Natural killer cell (primary cell): ENCODE results near the gene PLXNA4. TPM values are rescaled to one million over a fixed set of nuclear protein-coding genes. Genes with fewer than 3 reads are reported as not detected.

ENCODE experiments used
- ATAC-seq, 3 donors: fragments of 150-1000 bp in 2 of 3; fragments of 200-7000 bp in 1 of 3; cut with Tn5 transposase; 1 replicate in 1 of 3; 2 replicates in 2 of 3; pipeline ENCODE4 v1.10.0; 2021; ENCODE audit warnings: mild to moderate bottlenecking in 2 of 3, moderate library complexity in 2 of 3
- DNase-seq, 2 donors: peaks; one replicate each; pipeline versions ENCODE4 v3.0.0 to v3.0.0-alpha.2; 2013 to 2021; ENCODE audit warnings: mixed read lengths in 1 of 2
- H3K27ac ChIP-seq: one replicate; pipeline ENCODE4 v1.5.1; 2013; ENCODE audit warnings: mild to moderate bottlenecking, low read length
- H3K27me3 ChIP-seq: one replicate; pipeline ENCODE4 v1.6.1; 2013; ENCODE audit warnings: low read length; ENCODE audit not compliant: control insufficient read depth, insufficient read depth
- H3K36me3 ChIP-seq: one replicate; pipeline ENCODE4 v1.6.1; 2013; ENCODE audit warnings: low read length; ENCODE audit not compliant: control insufficient read depth, insufficient read depth
- H3K4me1 ChIP-seq: one replicate; pipeline ENCODE4 v1.6.1; 2013; ENCODE audit warnings: low read length; ENCODE audit not compliant: control insufficient read depth, insufficient read depth
- H3K4me3 ChIP-seq: one replicate; pipeline ENCODE4 v1.5.1; 2013; ENCODE audit warnings: low read length
- H3K9me3 ChIP-seq: one replicate; pipeline ENCODE4 v1.6.1; 2013; ENCODE audit warnings: low read length; ENCODE audit not compliant: control insufficient read depth, insufficient read depth
- H3K27ac Mint-ChIP-seq, 2 donors: one replicate each; pipeline ENCODE4 v1.8.0; 2022; ENCODE audit warnings: mild to moderate bottlenecking in 2 of 2, mixed read lengths in 2 of 2, moderate library complexity in 1 of 2
- H3K27me3 Mint-ChIP-seq, 2 donors: one replicate each; pipeline ENCODE4 v1.8.0; 2022; ENCODE audit warnings: low read depth in 2 of 2, mixed read lengths in 2 of 2
- H3K36me3 Mint-ChIP-seq: one replicate; pipeline ENCODE4 v1.8.0; 2022; ENCODE audit warnings: mixed read lengths
- H3K4me1 Mint-ChIP-seq, 2 donors: one replicate each; pipeline ENCODE4 v1.8.0; 2022; ENCODE audit warnings: mixed read lengths in 2 of 2
- H3K4me3 Mint-ChIP-seq: one replicate; pipeline ENCODE4 v1.8.0; 2022; ENCODE audit warnings: mild to moderate bottlenecking, moderate library complexity, mixed read lengths
- H3K9me3 Mint-ChIP-seq, 2 donors: one replicate each; pipeline ENCODE4 v1.8.0; 2022; ENCODE audit warnings: mixed read lengths in 2 of 2
- WGBS: methylation state at CpG from one replicate; pipeline ENCODE4 v1.1.7; 2013; ENCODE audit warnings: missing lambda C conversion rate; ENCODE audit not compliant: insufficient coverage; 5-methylcytosine and 5-hydroxymethylcytosine counted together
- intact Hi-C: fragments of 100-400 bp; cut with micrococcal nuclease; formaldehyde crosslinking; loops from one replicate; pipeline ENCODE4 v1.14.2; 2022
- total RNA-seq, 4 donors: library from RNA; stranded (reverse); fragments of 120-200 nt in 1 of 4; gene quantifications; one replicate each; pipeline versions ENCODE4 v1.2.3 to v1.2.4, GENCODE V29; 2013 to 2022
- TF ChIP-seq, protein P1 (sequence below): fragments of 200-600 bp; IDR thresholded peaks from one replicate; pipeline ENCODE4 v1.8.0; 2022; ENCODE audit warnings: antibody characterized with exemption

PLXNA4 gene
- total RNA-seq, 3 donors from 2014 or later (not counting 1 experiment from before 2014, with no cell fraction given) = 5.1 to 15.3 (median 10.9) TPM

DNA sequence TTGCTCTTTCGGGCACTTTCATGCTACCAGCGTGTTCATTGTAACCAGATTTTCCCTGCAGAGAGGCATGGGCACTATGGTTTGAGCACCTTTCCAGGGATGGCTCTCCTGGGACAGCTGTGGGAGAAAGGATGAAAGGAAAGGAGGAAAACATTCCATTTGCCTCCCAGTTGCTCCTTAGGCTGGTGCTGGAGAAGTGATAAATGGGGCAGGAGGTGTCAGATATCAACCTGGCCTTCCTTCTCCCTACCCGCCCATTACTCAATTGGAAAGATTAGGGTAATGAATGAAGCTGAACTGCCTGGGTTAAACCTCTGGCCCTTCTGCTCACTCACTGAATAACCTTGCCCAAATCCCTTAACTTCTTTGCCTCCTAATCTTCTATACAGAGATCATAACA, 228.4 kb downstream of the PLXNA4 start:
- TF ChIP-seq, protein P1, sequence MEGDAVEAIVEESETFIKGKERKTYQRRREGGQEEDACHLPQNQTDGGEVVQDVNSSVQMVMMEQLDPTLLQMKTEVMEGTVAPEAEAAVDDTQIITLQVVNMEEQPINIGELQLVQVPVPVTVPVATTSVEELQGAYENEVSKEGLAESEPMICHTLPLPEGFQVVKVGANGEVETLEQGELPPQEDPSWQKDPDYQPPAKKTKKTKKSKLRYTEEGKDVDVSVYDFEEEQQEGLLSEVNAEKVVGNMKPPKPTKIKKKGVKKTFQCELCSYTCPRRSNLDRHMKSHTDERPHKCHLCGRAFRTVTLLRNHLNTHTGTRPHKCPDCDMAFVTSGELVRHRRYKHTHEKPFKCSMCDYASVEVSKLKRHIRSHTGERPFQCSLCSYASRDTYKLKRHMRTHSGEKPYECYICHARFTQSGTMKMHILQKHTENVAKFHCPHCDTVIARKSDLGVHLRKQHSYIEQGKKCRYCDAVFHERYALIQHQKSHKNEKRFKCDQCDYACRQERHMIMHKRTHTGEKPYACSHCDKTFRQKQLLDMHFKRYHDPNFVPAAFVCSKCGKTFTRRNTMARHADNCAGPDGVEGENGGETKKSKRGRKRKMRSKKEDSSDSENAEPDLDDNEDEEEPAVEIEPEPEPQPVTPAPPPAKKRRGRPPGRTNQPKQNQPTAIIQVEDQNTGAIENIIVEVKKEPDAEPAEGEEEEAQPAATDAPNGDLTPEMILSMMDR = no peak
- Mint-ChIP-seq H3K27ac (no peak overlapping the region), H3K36me3 (no peaks in the 10 kb centered on the region)

DNA sequence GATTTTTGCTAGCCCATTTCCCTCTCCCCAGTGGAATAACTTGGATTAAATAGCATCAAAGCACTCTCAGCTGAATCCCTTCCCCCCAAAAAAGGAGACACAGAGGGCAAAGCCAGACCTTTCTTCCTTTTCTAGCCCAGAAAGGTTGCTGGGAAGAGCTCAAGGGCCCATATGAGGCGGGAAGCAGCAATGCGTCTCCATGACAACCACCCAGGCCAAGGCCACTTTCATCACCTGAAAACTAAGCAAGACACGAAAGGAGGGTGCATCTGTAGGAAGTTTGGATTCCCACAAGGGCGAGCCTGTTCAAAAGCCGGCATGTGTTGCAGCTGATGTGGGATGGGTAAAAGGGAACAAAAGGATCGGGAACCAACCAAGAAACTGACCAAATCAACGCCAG, 229.1 kb downstream of the PLXNA4 start:
- TF ChIP-seq, protein P1 = no peak
- no peaks in the 10 kb centered on the region for H3K4me1 ChIP-seq
- H3K27me3 Mint-ChIP-seq = peaks cover 13 to 38% of the 10 kb centered on the region in 2 donors
- H3K4me1 Mint-ChIP-seq = no peaks in the 10 kb centered on the region
- H3K27me3 ChIP-seq = peaks cover 3% of the 10 kb centered on the region
- H3K36me3 ChIP-seq = no peaks in the 10 kb centered on the region
- H3K9me3 ChIP-seq = no peaks in the 10 kb centered on the region
- WGBS = 82% methylated on average over 7 of the region's 7 CpGs
- intact Hi-C loops = no loop called here
- DNase-seq (no peak), ATAC-seq (no peak)
- no peak overlapping the region for H3K4me3 ChIP-seq
- H3K27ac ChIP-seq = no peak overlapping the region
- H3K9me3 Mint-ChIP-seq = no peaks in the 10 kb centered on the region
- H3K4me3 Mint-ChIP-seq = no peak overlapping the region
- no peak overlapping the region for H3K27ac Mint-ChIP-seq
- no peaks in the 10 kb centered on the region for H3K36me3 Mint-ChIP-seq

More for the DNA sequence above, 228.4 kb downstream of the PLXNA4 start:
- H3K4me3 ChIP-seq = no peak overlapping the region
- ATAC-seq (no peak), DNase-seq (no peak)
- no peaks in the 10 kb centered on the region for H3K4me1 ChIP-seq
- intact Hi-C loops = no loop called here
- H3K27me3 ChIP-seq = peaks cover 3% of the 10 kb centered on the region
- H3K27ac ChIP-seq = no peak overlapping the region
- no peaks in the 10 kb centered on the region for H3K9me3 ChIP-seq
- no peaks in the 10 kb centered on the region for H3K36me3 ChIP-seq
- peaks cover 17 to 45% of the 10 kb centered on the region in 2 donors for H3K27me3 Mint-ChIP-seq
- no peak overlapping the region for H3K4me3 Mint-ChIP-seq
- no peaks in the 10 kb centered on the region for H3K4me1 Mint-ChIP-seq
- no peaks in the 10 kb centered on the region for H3K9me3 Mint-ChIP-seq
- WGBS = 89% methylated on average over 2 of the region's 3 CpGs

DNA sequence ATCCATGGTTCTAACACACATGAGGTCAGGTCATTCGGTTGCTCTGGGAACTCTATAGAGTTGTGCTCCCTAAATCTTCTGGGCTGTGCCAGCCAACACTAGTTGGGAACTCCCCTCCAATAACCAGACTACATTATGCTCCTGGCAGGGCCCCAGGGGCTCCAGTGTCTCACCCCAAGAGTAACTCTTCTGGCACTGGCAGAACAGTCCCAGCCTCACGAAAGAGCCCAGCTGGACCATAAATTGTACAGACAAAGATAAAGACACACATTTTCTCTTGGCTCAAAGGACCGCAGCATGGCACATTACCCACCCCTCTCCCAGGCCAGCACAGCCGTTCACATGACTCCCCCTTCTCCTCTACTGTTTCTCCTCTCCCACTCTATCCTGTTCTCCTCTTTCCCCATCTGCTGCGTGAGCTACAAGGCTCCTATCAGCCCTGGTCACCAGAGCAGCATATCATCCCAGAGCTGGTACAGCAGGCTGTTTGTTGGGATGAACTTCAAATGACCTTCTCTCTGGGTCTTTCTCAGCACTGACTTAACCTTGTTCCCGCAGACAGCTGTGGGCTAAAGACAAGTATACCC, 230.6 kb downstream of the PLXNA4 start:
- TF ChIP-seq, protein P1 = no peak
- no peak for ATAC-seq
- Histone ChIP-seq H3K4me3 (no peak overlapping the region), H3K9me3 (no peaks in the 10 kb centered on the region), H3K4me1 (no peaks in the 10 kb centered on the region), H3K27me3 (peaks cover 3% of the 10 kb centered on the region), H3K36me3 (no peaks in the 10 kb centered on the region), H3K27ac (no peak overlapping the region)
- Mint-ChIP-seq H3K27ac (no peak overlapping the region), H3K4me3 (no peak overlapping the region), H3K27me3 (peaks cover 10 to 24% of the 10 kb centered on the region in 2 donors), H3K9me3 (no peaks in the 10 kb centered on the region), H3K4me1 (peaks cover 5% of the 10 kb centered on the region in 2 donors), H3K36me3 (no peaks in the 10 kb centered on the region)
- 83% methylated on average over 6 of the region's 6 CpGs for WGBS
- DNase-seq = no peak
- intact Hi-C loops = no loop called here

DNA sequence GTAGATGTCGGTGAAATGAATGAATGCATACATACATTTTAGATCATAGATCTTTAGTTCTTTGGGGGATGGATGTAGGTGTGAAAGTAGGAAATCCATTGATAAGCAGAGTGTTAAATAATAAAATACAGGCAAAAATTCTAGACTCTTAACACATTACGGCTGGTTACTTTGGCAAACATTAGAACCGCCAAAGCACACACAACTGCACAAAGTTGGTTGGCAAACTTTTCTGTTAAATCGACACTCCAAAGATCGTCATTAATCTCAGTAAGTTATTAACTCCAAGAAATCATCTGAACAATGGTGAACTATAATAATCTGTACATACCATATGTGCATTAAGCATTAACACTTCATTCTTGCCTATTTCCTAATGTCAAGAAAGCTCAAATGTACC, 231.2 kb downstream of the PLXNA4 start:
- DNase-seq = no peak
- H3K27me3 ChIP-seq = peaks cover 3% of the 10 kb centered on the region
- H3K9me3 ChIP-seq = no peaks in the 10 kb centered on the region
- H3K4me1 ChIP-seq = no peaks in the 10 kb centered on the region
- H3K36me3 Mint-ChIP-seq = no peaks in the 10 kb centered on the region
- no peak for ATAC-seq
- H3K4me1 Mint-ChIP-seq = peaks cover 5% of the 10 kb centered on the region in 2 donors
- no peaks in the 10 kb centered on the region for H3K36me3 ChIP-seq
- H3K27ac Mint-ChIP-seq = no peak overlapping the region
- H3K4me3 Mint-ChIP-seq = no peak overlapping the region
- H3K27me3 Mint-ChIP-seq = peaks cover 10 to 22% of the 10 kb centered on the region in 2 donors
- no peak overlapping the region for H3K4me3 ChIP-seq
- H3K27ac ChIP-seq = no peak overlapping the region
- H3K9me3 Mint-ChIP-seq = no peaks in the 10 kb centered on the region
- TF ChIP-seq, protein P1 = no peak
- intact Hi-C loops = no loop called here
- 95% methylated on average over 4 of the region's 5 CpGs for WGBS
